Stomach (tissue), 9 donors: ENCODE measurements around the gene CCDC134. TPM values are rescaled to one million over a fixed set of nuclear protein-coding genes. Genes with fewer than 3 reads are reported as not detected.

ENCODE experiments used
- DNase-seq, 2 donors: peaks; one replicate each; pipeline versions ENCODE4 v3.0.0 to v3.0.0-alpha.2; 2013 to 2019
- H3K27ac ChIP-seq, 5 donors: fragments of 200-600 bp in 4 of 5; sonication (generic) in 4 of 5; one replicate each; pipeline ENCODE4 v1.5.1; 2013 to 2019; ENCODE audit warnings: mild to moderate bottlenecking in 1 of 5, moderate library complexity in 1 of 5
- H3K27me3 ChIP-seq, 3 donors: fragments of 200-600 bp; sonication (generic); one replicate each; pipeline ENCODE4 v1.5.1; 2017 to 2019; ENCODE audit warnings: mixed run types in 1 of 3
- H3K36me3 ChIP-seq, 4 donors: fragments of 200-600 bp; sonication (generic); 1 replicate in 3 of 4; 2 replicates in 1 of 4; pipeline ENCODE4 v1.5.1; 2016 to 2019
- H3K4me1 ChIP-seq, 4 donors: fragments of 200-600 bp; sonication (generic); one replicate each; pipeline ENCODE4 v1.5.1; 2016 to 2019
- H3K4me3 ChIP-seq, 4 donors: fragments of 200-600 bp; sonication (generic) in 3 of 4; one replicate each; pipeline ENCODE4 v1.5.1; 2016 to 2019; ENCODE audit warnings: mild to moderate bottlenecking in 1 of 4
- H3K9me3 ChIP-seq, 4 donors: fragments of 200-600 bp; sonication (generic); one replicate each; pipeline ENCODE4 v1.5.1; 2016 to 2019
- CTCF ChIP-seq, 7 experiments: fragments of 450-650 bp in 4 of 7; fragments of 200-600 bp in 3 of 7; sonication (generic) in 3 of 7; IDR thresholded peaks; one replicate each; pipeline ENCODE4 v1.5.1; 2016 to 2019; ENCODE audit warnings: antibody characterized with exemption in 7 of 7, control low read depth in 2 of 7, mild to moderate bottlenecking in 1 of 7
- EP300 ChIP-seq: sonication (generic); formaldehyde crosslinking; IDR thresholded peaks from one replicate; pipeline ENCODE4 v1.6.1; 2017; ENCODE audit warnings: antibody characterized with exemption
- POLR2A ChIP-seq, 4 donors: fragments of 450-650 bp; IDR thresholded peaks; one replicate each; pipeline ENCODE4 v1.6.1; 2016; ENCODE audit warnings: antibody characterized with exemption in 4 of 4, control low read depth in 2 of 4, mild to moderate bottlenecking in 1 of 4, moderate library complexity in 1 of 4
- POLR2AphosphoS5 ChIP-seq, 3 donors: sonication (generic); formaldehyde crosslinking; IDR thresholded peaks; one replicate each; pipeline ENCODE4 v1.6.1; 2016; ENCODE audit warnings: antibody characterized with exemption in 3 of 3
- WGBS, 5 donors: extraction: QIAGEN DNeasy Blood & Tissue Kit in 3 of 5; methylation state at CpG; one replicate each; pipeline versions ENCODE4 v1.1.5 to v1.1.7; 2013 to 2018; 5-methylcytosine and 5-hydroxymethylcytosine counted together
- intact Hi-C: fragments of 100-400 bp; cut with DNase I; formaldehyde crosslinking; loops from one replicate; pipeline ENCODE4 v1.15.1; 2023; ENCODE audit warnings: low total_unique reads
- polyA plus RNA-seq, 3 donors: library from polyadenylated mRNA; stranded (reverse); fragments of 200-250 nt; gene quantifications; one replicate each; pipeline ENCODE4 v1.2.3, GENCODE V29; 2013
- total RNA-seq, 5 donors: library from RNA; depleted of rRNA; stranded (reverse); fragments of >200 nt; gene quantifications; one replicate each; pipeline versions ENCODE4 v1.1.0 to v1.2.3, GENCODE V29; 2014 to 2016
- donor health status: healthy with polysubstance abuse.
- donor health status: Bipolar disorder and iron deficiency.
- donor health status: healthy.

CCDC134 gene
- total and polyA plus RNA-seq, 8 donors, result 1.6 to 16.5 (median 7.4) TPM; not detected in 2

- TF ChIP-seq POLR2AphosphoS5 (IDR thresholded peaks at IDR 0.05), result no peak
- TF ChIP-seq POLR2A (IDR thresholded peaks at IDR 0.05), result no peak
- no peak for TF ChIP-seq CTCF (IDR thresholded peaks at IDR 0.05)
- Histone ChIP-seq H3K9me3 (no peaks in the 10 kb centered on the region), H3K36me3 (no peaks in the 10 kb centered on the region), H3K27ac (no peak overlapping the region), H3K4me1 (peaks cover 0 to 3% (median 0%) of the 10 kb centered on the region in 4 donors), H3K4me3 (no peak overlapping the region), H3K27me3 (no peaks in the 10 kb centered on the region)
- intact Hi-C loops, result no loop called here
- no peak for DNase-seq
- WGBS, 5 donors, result 48 to 63% (median 53%) methylated on average over 2 of the region's 2 CpGs
Observed at GRCh38 chr22:41768430-41768829, 32.0 kb upstream of the CCDC134 start.

GRCh38 chr22:41770715-41771468 is 29.6 kb upstream of the CCDC134 start:
- Histone ChIP-seq H3K36me3 (no peaks in the 10 kb centered on the region), H3K4me3 (no peak overlapping the region), H3K4me1 (peaks cover 0 to 3% (median 0%) of the 10 kb centered on the region in 4 donors), H3K9me3 (no peaks in the 10 kb centered on the region), H3K27ac (no peak overlapping the region), H3K27me3 (no peaks in the 10 kb centered on the region)
- DNase-seq, result no peak
- no peak for TF ChIP-seq EP300
- no peak for TF ChIP-seq CTCF (IDR thresholded peaks at IDR 0.05)
- 84 to 92% (median 87%) methylated on average over 5 of the region's 5 CpGs for WGBS, 5 donors
- intact Hi-C loops, result no loop called here

- no peaks in the 10 kb centered on the region for H3K36me3 ChIP-seq
- H3K9me3 ChIP-seq, result no peaks in the 10 kb centered on the region
- peak overlapping the region in 2 of 5 donors; percentile 5 to 52 for H3K27ac ChIP-seq
- peaks cover 0 to 3% (median 0%) of the 10 kb centered on the region in 4 donors for H3K4me1 ChIP-seq
- DNase-seq, result no peak
- no peak overlapping the region for H3K4me3 ChIP-seq
- H3K27me3 ChIP-seq, result no peaks in the 10 kb centered on the region
- intact Hi-C loops, result no loop called here
- no peak for TF ChIP-seq CTCF (IDR thresholded peaks at IDR 0.05)
- no peak for TF ChIP-seq POLR2A (IDR thresholded peaks at IDR 0.05)
- no peak for TF ChIP-seq EP300
- TF ChIP-seq POLR2AphosphoS5 (IDR thresholded peaks at IDR 0.05), result no peak
- WGBS, 5 donors, result 79 to 93% (median 89%) methylated on average over 4 of the region's 4 CpGs
Observed at GRCh38 chr22:41772198-41772597, 28.3 kb upstream of the CCDC134 start.

GRCh38 chr22:41772645-41773044 is 27.8 kb upstream of the CCDC134 start:
- intact Hi-C loops, result no loop called here
- Histone ChIP-seq H3K4me1 (peaks cover 0 to 3% (median 0%) of the 10 kb centered on the region in 4 donors), H3K27me3 (no peaks in the 10 kb centered on the region), H3K27ac (peak overlapping the region in 2 of 5 donors; percentile 5 to 52), H3K36me3 (no peaks in the 10 kb centered on the region), H3K4me3 (no peak overlapping the region), H3K9me3 (no peaks in the 10 kb centered on the region)
- peak in 1 of 2 donors; percentile 42 for DNase-seq
- TF ChIP-seq POLR2AphosphoS5 (IDR thresholded peaks at IDR 0.05) (no peak), POLR2A (IDR thresholded peaks at IDR 0.05) (no peak), EP300 (no peak), CTCF (IDR thresholded peaks at IDR 0.05) (no peak)
